Left ventricle myocardium superior (tissue), 1 donor: ENCODE results near the gene ISG15. TPM values are rescaled to one million over a fixed set of nuclear protein-coding genes. Genes with fewer than 3 reads are reported as not detected.
"Not testable (repeated sequence)": the region's sequence is repeated elsewhere in the genome, so short reads cannot be mapped to it uniquely, and the experiment has no call there.

ENCODE experiments used
- ATAC-seq: fragments of 200-7000 bp; cut with Tn5 transposase; one replicate; pipeline ENCODE4 v1.9.1; 2020; ENCODE audit warnings: mild to moderate bottlenecking, moderate library complexity
- DNase-seq: peaks from one replicate; pipeline ENCODE4 v3.0.0-alpha.2; 2020
- intact Hi-C: fragments of 100-400 bp; cut with micrococcal nuclease; formaldehyde crosslinking; loops from one replicate; pipeline ENCODE4 v1.11.0; 2022
- total RNA-seq: library from RNA; stranded (reverse); fragmentation: NEBNext Ultra II Directional; extraction: Animal tissue kit (Norgen Biotek cat#: 25700); gene quantifications from one replicate; pipeline ENCODE4 v1.2.1, GENCODE V29; 2021
- donor health status: DM: no; HTN: yes; CAD: no; lungs with severe emphysema.

The ISG15 gene
- total RNA-seq, 1 donor from 2014 or later: 16.4 TPM

GRCh38 chr1:974293-974640 lies 39.0 kb upstream of the ISG15 start:
- intact Hi-C loops: no loop called here
- ATAC-seq (peak; percentile 2), DNase-seq (peak; percentile 37)

GRCh38 chr1:974687-975328 lies 38.5 kb upstream of the ISG15 start:
- ATAC-seq (peak; percentile 4), DNase-seq (peak; percentile 41)
- intact Hi-C loops: no loop called here

GRCh38 chr1:975365-975764 lies 37.9 kb upstream of the ISG15 start:
- DNase-seq (peak; percentile 31), ATAC-seq (no peak)
- intact Hi-C loops: no loop called here

- intact Hi-C loops: no loop called here
- DNase-seq (peak; percentile 74), ATAC-seq (peak; percentile 1)
Observed at GRCh38 chr1:975896-976683, 37.2 kb upstream of the ISG15 start.

DNA sequence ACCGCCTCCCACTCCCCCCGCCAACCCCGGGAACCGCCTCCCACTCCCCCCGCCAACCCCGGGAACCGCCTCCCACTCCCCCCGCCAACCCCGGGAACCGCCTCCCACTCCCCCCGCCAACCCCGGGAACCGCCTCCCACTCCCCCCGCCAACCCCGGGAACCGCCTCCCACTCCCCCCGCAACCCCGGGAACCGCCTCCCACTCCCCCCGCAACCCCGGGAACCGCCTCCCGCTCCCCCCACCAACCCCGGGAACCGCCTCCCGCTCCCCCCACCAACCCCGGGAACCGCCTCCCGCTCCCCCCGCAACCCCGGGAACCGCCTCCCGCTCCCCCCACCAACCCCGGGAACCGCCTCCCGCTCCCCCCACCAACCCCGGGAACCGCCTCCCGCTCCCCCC lies 36.5 kb upstream of the ISG15 start:
- ATAC-seq, intact Hi-C loops: not testable (repeated sequence)
- DNase-seq: peak; percentile 70

- intact Hi-C loops: no loop called here
- ATAC-seq: no peak
- DNase-seq: peak; percentile 79
Observed at GRCh38 chr1:978069-978834, 35.0 kb upstream of the ISG15 start.

- ATAC-seq: no peak
- peak; percentile 44 for DNase-seq
- intact Hi-C loops: no loop called here
Observed at GRCh38 chr1:978835-979743, 34.2 kb upstream of the ISG15 start.

DNA sequence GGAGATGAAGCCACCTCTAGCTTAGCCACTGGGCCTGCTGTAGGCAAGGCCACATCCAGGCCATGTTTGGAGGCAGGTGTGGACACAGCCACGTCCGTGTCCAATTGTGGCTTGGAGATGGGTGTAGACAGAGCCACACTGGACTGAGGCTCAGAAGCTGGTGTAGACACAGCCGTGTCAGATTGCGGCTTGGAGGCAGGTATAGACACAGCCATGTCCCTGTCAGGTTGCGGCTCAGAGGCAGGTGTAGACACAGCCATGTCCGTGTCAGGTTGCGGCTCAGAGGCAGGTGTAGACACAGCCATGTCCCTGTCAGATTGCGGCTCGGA lies 33.6 kb upstream of the ISG15 start:
- intact Hi-C loops: no loop called here
- ATAC-seq (no peak), DNase-seq (no peak)

DNA sequence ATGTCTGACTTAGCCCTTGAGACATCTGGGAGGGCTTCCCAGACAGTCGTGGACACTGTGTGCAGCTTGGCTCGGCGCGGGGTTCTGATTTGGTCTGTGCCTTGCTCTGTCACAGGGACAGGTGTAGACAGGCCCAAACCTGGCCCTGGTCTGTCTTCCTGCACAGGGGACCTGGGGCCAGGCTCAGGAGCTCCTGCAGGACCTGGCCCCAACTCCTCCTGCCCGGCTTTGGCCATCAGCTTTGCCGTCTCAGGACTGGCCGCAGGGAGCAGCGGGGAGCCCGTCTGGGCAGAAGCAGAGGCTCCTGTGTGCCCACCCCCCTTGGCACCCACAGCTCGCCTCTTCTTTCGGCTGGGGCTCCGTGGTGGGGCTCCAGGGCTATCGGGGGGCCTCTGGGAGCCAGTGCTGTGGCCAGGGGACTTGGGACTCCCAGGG lies 33.1 kb upstream of the ISG15 start:
- intact Hi-C loops: no loop called here
- DNase-seq (peak; percentile 52), ATAC-seq (peak; percentile 1)

DNA sequence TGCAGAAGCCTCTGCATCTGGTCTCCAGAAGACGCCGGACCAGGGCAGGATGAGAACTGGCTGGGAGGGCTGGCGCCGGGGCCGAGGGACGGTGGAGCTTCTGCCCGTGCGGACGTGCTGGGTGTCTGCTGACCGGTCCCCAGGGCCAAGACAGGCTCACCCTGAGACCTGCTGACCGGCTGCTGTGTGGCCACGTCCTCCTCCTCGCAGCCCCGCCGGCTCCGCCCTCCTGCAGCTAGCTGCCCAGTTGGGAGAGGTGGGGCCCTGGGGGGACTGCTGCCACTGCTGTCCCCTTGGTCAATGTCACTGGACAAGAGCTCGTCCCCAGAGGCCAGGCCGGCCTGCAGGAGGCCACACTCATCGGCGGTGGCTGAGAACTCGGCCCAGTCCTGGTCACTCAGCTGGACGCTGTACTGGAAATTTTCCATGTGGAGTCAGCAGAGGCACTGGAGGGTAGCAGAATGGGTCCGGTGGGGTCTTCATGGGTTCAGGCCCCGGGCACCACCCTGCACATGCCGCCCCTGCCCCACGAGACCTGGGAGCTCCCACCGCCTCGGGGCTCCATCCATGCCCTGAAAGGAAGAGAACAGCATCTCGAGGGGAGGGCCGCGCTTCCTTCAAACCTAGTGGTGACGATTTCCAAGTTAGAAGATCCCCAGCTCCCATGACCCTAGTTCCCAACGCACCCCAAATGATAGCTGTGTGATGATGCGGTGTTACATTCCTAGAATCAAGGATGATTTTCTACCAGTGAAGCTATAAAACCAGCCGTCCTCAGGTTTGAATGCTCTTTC lies 32.5 kb upstream of the ISG15 start:
- intact Hi-C loops: no loop called here
- ATAC-seq: peak; percentile 73
- peak; percentile 90 for DNase-seq

DNA sequence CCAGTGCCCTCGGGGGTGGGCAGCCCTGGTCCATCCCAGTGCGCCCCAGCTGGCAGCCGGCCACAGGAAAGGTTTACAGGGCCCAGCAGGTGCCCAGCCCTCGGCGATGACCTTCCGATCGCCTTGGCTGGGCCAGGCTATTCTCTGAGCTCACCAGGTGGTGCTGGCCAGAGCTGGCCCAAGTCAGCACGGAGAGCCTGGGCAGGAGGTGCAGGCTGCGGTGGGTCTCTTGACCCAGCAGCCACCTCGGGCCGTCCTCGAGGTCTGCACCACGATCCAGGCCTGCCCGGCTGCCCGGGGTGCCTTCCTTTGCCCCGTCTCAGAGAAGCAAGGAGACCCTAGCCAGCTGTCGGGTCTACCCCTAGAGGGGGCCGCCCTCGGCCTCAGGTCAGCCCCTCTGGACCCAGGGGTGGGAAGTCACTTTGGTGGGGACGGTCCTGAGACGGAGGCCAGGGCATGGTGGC lies 31.8 kb upstream of the ISG15 start:
- ATAC-seq (peak; percentile 11), DNase-seq (peak; percentile 65)
- intact Hi-C loops: no loop called here

DNA sequence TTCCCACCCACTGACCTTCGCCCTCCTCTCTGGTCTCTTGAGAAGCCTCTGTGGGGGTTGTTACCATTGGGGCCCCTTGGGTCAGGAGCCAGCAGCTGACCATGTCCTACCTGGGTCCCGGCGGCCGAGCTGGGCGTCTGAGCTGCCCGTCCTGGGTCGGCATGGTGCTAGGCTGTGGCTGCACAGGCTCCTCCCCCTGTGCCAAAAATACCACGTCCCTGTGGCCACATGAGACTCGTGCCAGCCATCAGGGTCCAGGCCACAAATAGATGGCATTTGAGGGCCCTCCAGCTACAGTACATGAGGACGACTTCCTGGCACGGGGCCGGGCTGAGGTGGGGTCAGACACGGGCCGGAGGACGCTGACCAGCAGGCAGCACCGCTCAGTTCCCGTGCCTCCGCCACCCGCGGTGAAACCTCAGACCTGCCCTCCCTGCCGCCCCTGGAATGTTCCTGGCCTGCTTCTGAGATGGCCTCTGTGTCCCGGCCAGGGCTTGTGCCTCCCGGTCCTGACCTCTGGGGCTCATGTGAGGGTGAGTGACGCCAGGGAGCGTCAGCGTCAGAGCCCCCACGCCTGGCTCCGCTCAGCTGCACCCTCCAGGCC lies 31.2 kb upstream of the ISG15 start, which contains the start of gene PERM1:
Gene PERM1, minus strand, starts transcription at position 139 of the 604 bp plus-strand sequence. CDS start 1,064 bp downstream, outside the sequence.
- intact Hi-C loops: no loop called here
- ATAC-seq: peak; percentile 74

DNA sequence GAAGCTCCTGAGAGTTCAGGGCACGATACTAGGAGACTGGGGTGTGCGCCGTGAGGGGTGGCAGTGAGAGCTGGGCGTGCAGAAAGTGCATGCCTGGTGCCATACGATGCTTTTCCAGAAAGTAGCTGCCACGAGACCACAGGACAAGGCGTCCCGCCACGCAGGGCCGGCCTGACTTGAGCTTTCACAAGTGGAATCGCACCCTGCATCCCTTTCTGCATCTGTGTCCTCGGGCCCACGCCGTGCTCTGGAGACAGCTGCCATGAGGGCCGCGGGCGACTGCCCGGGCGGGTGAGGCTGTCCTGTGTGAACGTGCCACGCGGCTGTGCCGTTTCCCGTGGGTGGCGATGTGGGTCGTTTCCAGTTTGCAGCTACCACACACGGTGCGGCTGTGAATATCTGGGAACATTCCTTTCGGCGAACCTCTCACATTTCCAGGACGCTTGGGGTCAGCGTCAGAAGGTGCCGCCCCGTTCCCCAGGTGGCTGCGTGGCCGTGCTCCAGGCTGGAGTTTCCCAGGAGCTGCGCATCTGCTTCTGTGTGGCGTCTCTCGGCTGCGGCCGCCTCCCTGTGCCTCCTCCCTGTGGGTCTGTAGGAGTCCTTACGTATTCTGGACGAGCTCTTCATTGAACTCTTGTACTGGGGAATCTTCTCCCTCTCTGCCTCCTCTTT lies 30.4 kb upstream of the ISG15 start:
- intact Hi-C loops: no loop called here
- DNase-seq (peak; percentile 43), ATAC-seq (no peak)

More for the DNA sequence above, 31.2 kb upstream of the ISG15 start, which contains the start of gene PERM1:
- peak; percentile 91 for DNase-seq

GRCh38 chr1:983798-984475 lies 29.4 kb upstream of the ISG15 start:
- ATAC-seq (no peak), DNase-seq (peak; percentile 71)
- intact Hi-C loops: no loop called here

- ATAC-seq (no peak), DNase-seq (no peak)
- intact Hi-C loops: no loop called here
Observed at GRCh38 chr1:984476-984814, 28.9 kb upstream of the ISG15 start.

DNA sequence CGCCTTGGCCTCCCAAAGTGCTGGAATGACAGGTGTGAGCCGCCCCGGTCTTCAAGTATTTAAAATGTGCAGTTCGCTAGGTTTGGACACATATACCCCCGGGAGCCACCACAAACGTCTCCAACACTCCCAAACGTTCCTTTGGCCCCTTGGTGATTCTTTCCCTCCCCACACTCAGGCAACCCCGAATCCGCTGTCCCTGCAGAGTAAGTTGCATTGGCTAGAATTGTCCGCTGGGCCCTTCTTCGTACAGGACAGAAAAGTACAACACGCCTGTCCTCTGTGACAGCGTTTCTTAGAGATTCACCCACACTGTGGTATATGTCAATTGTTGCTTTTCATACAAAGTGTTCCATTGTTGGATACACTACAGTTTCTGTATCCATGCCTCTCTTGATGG lies 28.2 kb upstream of the ISG15 start:
- DNase-seq: peak; percentile 23
- ATAC-seq: no peak
- intact Hi-C loops: no loop called here

GRCh38 chr1:988061-988460 lies 25.2 kb upstream of the ISG15 start:
- ATAC-seq, DNase-seq, intact Hi-C loops: not testable (repeated sequence)
